ENCODE results near the gene GABRG3. TPM values are rescaled to one million over a fixed set of nuclear protein-coding genes. Genes with fewer than 3 reads are reported as not detected.

The GABRG3 gene
- total and polyA plus RNA-seq, 11 donors: not detected

DNA sequence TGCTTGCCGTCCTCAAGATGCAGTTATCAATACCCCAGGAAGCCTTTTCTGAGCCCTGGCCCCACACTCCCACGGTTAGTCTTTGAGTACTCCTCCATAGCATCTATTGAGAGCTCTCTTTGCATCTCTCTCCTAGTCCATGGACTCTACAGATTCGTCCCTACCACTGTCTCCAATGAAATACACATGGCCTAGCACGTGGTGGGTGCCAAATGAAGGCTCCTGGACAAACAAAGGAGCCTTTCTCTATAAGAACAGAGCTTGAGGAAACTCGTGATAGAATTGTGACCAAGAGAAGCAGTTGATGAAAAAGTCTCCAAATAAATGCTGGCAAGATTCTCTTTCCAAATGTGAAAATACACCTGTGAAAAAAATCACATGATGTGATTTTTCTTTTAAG is 166.1 kb downstream of the GABRG3 start:
- H3K27ac ChIP-seq: no peak overlapping the region
- no peaks in the 10 kb centered on the region for H3K4me1 ChIP-seq
- H3K36me3 ChIP-seq: no peaks in the 10 kb centered on the region
- ATAC-seq: no peak
- H3K27me3 ChIP-seq: peaks cover 0 to 6% (median 0%) of the 10 kb centered on the region in 9 donors
- WGBS, 4 donors: 38 to 55% (median 42%) methylated on average over 5 of the region's 5 CpGs
- intact Hi-C loops (cut with DNase I): no loop called here
- no peak overlapping the region for H3K4me3 ChIP-seq
- TF ChIP-seq, protein P1, sequence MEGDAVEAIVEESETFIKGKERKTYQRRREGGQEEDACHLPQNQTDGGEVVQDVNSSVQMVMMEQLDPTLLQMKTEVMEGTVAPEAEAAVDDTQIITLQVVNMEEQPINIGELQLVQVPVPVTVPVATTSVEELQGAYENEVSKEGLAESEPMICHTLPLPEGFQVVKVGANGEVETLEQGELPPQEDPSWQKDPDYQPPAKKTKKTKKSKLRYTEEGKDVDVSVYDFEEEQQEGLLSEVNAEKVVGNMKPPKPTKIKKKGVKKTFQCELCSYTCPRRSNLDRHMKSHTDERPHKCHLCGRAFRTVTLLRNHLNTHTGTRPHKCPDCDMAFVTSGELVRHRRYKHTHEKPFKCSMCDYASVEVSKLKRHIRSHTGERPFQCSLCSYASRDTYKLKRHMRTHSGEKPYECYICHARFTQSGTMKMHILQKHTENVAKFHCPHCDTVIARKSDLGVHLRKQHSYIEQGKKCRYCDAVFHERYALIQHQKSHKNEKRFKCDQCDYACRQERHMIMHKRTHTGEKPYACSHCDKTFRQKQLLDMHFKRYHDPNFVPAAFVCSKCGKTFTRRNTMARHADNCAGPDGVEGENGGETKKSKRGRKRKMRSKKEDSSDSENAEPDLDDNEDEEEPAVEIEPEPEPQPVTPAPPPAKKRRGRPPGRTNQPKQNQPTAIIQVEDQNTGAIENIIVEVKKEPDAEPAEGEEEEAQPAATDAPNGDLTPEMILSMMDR (IDR thresholded peaks at IDR 0.05): no peak
- TF ChIP-seq POLR2A (IDR thresholded peaks at IDR 0.05): no peak
- DNase-seq: no peak
- H3K9me3 ChIP-seq: no peaks in the 10 kb centered on the region

DNA sequence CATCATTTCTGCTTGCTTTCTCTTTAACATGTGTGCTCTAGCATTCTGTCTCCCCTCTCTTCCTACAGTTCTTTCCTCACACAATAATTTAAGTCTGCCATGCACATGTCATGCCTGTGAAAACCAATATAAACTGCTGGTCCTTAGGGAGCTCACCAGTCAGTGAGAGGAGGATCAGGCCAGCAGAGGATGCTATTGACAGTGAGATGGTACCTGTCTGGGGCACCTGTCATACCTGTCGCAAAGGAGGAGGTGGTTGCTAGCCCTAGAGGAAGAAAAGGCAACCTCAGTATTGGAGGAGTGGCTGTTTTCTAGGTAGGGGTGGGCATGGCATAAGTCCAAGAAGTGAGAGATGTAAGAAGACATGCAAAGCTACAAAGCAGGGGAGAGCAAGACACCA is 194.6 kb downstream of the GABRG3 start:
- intact Hi-C loops (cut with DNase I): loop anchor here in 1 of 10 donors (10.0 kb wide), 1 partner anchor 61 kb away; no protein-coding TSS in a partner anchor
- Histone ChIP-seq H3K36me3 (no peaks in the 10 kb centered on the region), H3K27ac (no peak overlapping the region), H3K4me1 (no peaks in the 10 kb centered on the region), H3K4me3 (no peak overlapping the region), H3K9me3 (peaks cover 0 to 8% (median 0%) of the 10 kb centered on the region in 12 donors), H3K27me3 (peaks cover 0 to 3% (median 0%) of the 10 kb centered on the region in 9 donors)
- WGBS, 4 donors: 67 to 93% (median 85%) methylated on average over 1 of the region's 1 CpG
- no peak for TF ChIP-seq POLR2A (IDR thresholded peaks at IDR 0.05)
- TF ChIP-seq, protein P1 (IDR thresholded peaks at IDR 0.05): no peak
- ATAC-seq (no peak), DNase-seq (no peak)

DNA sequence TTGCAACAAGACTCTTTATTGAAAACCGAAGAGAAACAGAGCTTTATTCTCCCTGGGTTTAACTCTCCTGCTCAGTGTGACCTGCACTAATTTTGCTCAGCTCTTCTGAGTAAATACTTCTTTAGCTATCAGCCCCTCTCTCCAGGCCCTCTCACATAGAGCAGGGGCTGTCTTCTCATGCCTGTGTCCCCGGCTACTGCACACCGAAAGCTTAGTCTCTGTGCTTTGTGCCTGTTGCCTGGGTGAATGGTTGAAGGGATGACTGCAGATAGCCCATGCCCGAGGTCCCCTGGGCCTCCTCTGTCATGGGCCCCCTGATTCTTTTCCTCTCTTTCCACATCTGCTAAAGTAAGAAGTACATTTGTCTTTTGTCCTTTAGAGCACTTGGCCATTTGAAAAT is 195.9 kb downstream of the GABRG3 start:
- no peak overlapping the region for H3K4me3 ChIP-seq
- peaks cover 0 to 3% (median 0%) of the 10 kb centered on the region in 9 donors for H3K27me3 ChIP-seq
- TF ChIP-seq, protein P1 (IDR thresholded peaks at IDR 0.05): no peak
- no peak for TF ChIP-seq POLR2A (IDR thresholded peaks at IDR 0.05)
- intact Hi-C loops (cut with DNase I): loop anchor here in 2 of 10 donors (1.0 to 10.0 kb wide), 2 partner anchors 8 to 62 kb away; no protein-coding TSS in a partner anchor
- WGBS, 4 donors: 48 to 64% (median 62%) methylated on average over 4 of the region's 4 CpGs
- H3K9me3 ChIP-seq: peaks cover 0 to 2% (median 0%) of the 10 kb centered on the region in 12 donors
- ATAC-seq (no peak), DNase-seq (no peak)
- no peaks in the 10 kb centered on the region for H3K36me3 ChIP-seq
- no peaks in the 10 kb centered on the region for H3K4me1 ChIP-seq
- H3K27ac ChIP-seq: no peak overlapping the region

DNA sequence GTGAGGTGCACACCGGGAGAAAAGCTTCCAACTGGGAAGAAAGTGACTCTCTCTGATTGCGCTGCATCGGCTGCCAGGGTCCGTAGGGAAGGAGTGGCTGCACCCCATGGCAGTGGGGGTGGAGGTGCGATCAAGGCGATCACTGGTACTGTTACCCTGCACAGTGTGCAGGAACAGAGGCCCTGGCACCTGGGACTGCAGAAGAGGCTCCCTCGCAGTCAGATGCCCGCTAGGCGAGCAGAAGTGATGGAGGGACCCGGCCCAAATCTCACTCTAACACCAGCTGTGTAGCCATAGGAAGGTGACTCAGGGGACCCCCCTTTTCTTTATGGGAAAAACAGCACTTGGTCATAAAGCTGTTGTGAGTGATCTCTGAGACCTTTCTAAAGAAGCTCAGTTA is 196.8 kb downstream of the GABRG3 start:
- Histone ChIP-seq H3K4me3 (no peak overlapping the region), H3K4me1 (no peaks in the 10 kb centered on the region), H3K9me3 (no peaks in the 10 kb centered on the region), H3K36me3 (no peaks in the 10 kb centered on the region), H3K27me3 (peaks cover 0 to 3% (median 0%) of the 10 kb centered on the region in 9 donors), H3K27ac (no peak overlapping the region)
- TF ChIP-seq POLR2A (IDR thresholded peaks at IDR 0.05): no peak
- TF ChIP-seq, protein P1 (IDR thresholded peaks at IDR 0.05): no peak
- intact Hi-C loops (cut with DNase I): loop anchor here in 2 of 10 donors (1.0 to 10.0 kb wide), 2 partner anchors 8 to 63 kb away; no protein-coding TSS in a partner anchor
- 79 to 90% (median 83%) methylated on average over 10 of the region's 10 CpGs for WGBS, 4 donors
- DNase-seq (no peak), ATAC-seq (no peak)

Measured in heart left ventricle (tissue), 16 donors.